H1 (cell line): ENCODE results near the gene CHST2. TPM values are rescaled to one million over a fixed set of nuclear protein-coding genes. Genes with fewer than 3 reads are reported as not detected.

Source experiments
- CTCF ChIA-PET: fragments of 300-600 bp; sonication (Branson Sonifier 250); formaldehyde crosslinking; loops from one replicate; lab custom pipeline; 2021; ENCODE audit not compliant: partially characterized antibody; lab: Charles Lee
- POLR2A ChIA-PET: fragments of 300-600 bp; sonication (Branson Sonifier 250); formaldehyde crosslinking; loops from one replicate; lab custom pipeline; 2021; ENCODE audit warnings: inconsistent platforms; ENCODE audit not compliant: partially characterized antibody; lab: Charles Lee
- DNase-seq, 2 experiments: peaks; one replicate each; pipeline versions ENCODE4 v3.0.0 to v3.0.0-alpha.2; 2010 to 2022; ENCODE audit warnings: low spot score in 2 of 2, low read depth in 1 of 2, mixed read lengths in 1 of 2
- FAIRE-seq: peaks from 2 replicates; lab custom pipeline; 2011; peaks lifted over from hg19 to GRCh38; lab: Jason Lieb, UNC
- H2AFZ ChIP-seq: 2 replicates; pipeline ENCODE4 v1.8.1; 2012; ENCODE audit warnings: low read length, inconsistent platforms
- H2AK5ac ChIP-seq: 2 replicates; pipeline ENCODE4 v1.6.1; 2013; ENCODE audit warnings: low read depth, low read length
- H2BK120ac ChIP-seq: replicated peaks from 2 replicates; pipeline ENCODE3; 2013; ENCODE audit warnings: low read depth, low read length, inconsistent platforms
- H2BK12ac ChIP-seq: 2 replicates; pipeline ENCODE4 v1.6.1; 2013; ENCODE audit warnings: low read depth, low read length
- H2BK15ac ChIP-seq: 2 replicates; pipeline ENCODE4 v1.6.1; 2013; ENCODE audit warnings: low read length
- H2BK20ac ChIP-seq: 2 replicates; pipeline ENCODE4 v1.6.1; 2013; ENCODE audit warnings: low read length
- H2BK5ac ChIP-seq: 2 replicates; pipeline ENCODE4 v1.6.1; 2013; ENCODE audit warnings: low read depth, low read length
- H3K14ac ChIP-seq: 2 replicates; pipeline ENCODE4 v1.6.1; 2013; ENCODE audit warnings: inconsistent platforms; ENCODE audit not compliant: insufficient read length
- H3K18ac ChIP-seq: 2 replicates; pipeline ENCODE4 v1.6.1; 2013; ENCODE audit warnings: low read length; ENCODE audit errors: extremely low read depth
- H3K23ac ChIP-seq: 2 replicates; pipeline ENCODE4 v1.6.1; 2013; ENCODE audit warnings: inconsistent platforms; ENCODE audit not compliant: insufficient read length
- H3K23me2 ChIP-seq: 2 replicates; pipeline ENCODE4 v1.6.1; 2013; ENCODE audit warnings: low read depth, low read length
- H3K27ac ChIP-seq: 2 replicates; pipeline ENCODE4 v1.6.1; 2011; ENCODE audit warnings: low read depth, low read length, inconsistent platforms
- H3K27me3 ChIP-seq, 4 experiments: replicated peaks in 1 of 4; 1 replicate in 1 of 4; 2 replicates in 3 of 4; pipeline versions ENCODE4 v1.6.1 to v1.8.1; 2011 to 2013; ENCODE audit warnings: low read length in 3 of 4, mild to moderate bottlenecking in 3 of 4, inconsistent platforms in 2 of 4, mixed read lengths in 2 of 4, moderate library complexity in 1 of 4; ENCODE audit not compliant: control insufficient read depth in 3 of 4, insufficient read depth in 3 of 4; ENCODE audit errors: extremely low read depth in 1 of 4
- H3K36me3 ChIP-seq, 4 experiments: 2 replicates each; pipeline versions ENCODE4 v1.6.1 to v1.8.1; 2011 to 2013; ENCODE audit warnings: mild to moderate bottlenecking in 4 of 4, low read length in 3 of 4, moderate library complexity in 2 of 4, control low read depth in 1 of 4, inconsistent platforms in 1 of 4; ENCODE audit not compliant: insufficient read depth in 4 of 4, control insufficient read depth in 2 of 4
- H3K4ac ChIP-seq: replicated peaks from 2 replicates; pipeline ENCODE3; 2013; ENCODE audit warnings: low read length, low read depth, mixed read lengths, inconsistent platforms; ENCODE audit not compliant: insufficient read length
- H3K4me1 ChIP-seq, 4 experiments: replicated peaks in 1 of 4; 1 replicate in 1 of 4; 2 replicates in 3 of 4; pipeline versions ENCODE4 v1.6.1 to v1.8.1; 2011 to 2013; ENCODE audit warnings: low read length in 3 of 4, inconsistent platforms in 2 of 4, mixed read lengths in 1 of 4; ENCODE audit not compliant: insufficient read depth in 4 of 4, control insufficient read depth in 3 of 4
- H3K4me2 ChIP-seq, 2 experiments: 2 replicates each; pipeline versions ENCODE4 v1.6.1 to v1.8.1; 2011 to 2013; ENCODE audit warnings: low read depth in 2 of 2, low read length in 2 of 2, control low read depth in 1 of 2, inconsistent platforms in 1 of 2, mild to moderate bottlenecking in 1 of 2; ENCODE audit not compliant: insufficient read depth in 1 of 2
- H3K4me3 ChIP-seq, 4 experiments: fragments of 200-600, 300-600 bp in 1 of 4; sonication (generic), shearing (Covaris generic), sonication (Bioruptor Twin) in 1 of 4; 2 replicates each; pipeline versions ENCODE4 v1.5.1 to v1.8.1; 2011 to 2016; ENCODE audit warnings: low read length in 4 of 4, low read depth in 3 of 4, control low read depth in 2 of 4, inconsistent platforms in 2 of 4, mild to moderate bottlenecking in 2 of 4, mixed read lengths in 1 of 4, moderate library complexity in 1 of 4; ENCODE audit not compliant: insufficient read depth in 2 of 4; ENCODE audit errors: extremely low read depth in 1 of 4
- H3K56ac ChIP-seq: replicated peaks from 2 replicates; pipeline ENCODE3; 2013; ENCODE audit warnings: low read depth, mild to moderate bottlenecking, mixed read lengths, low read length, inconsistent platforms; ENCODE audit not compliant: insufficient read length
- H3K79me1 ChIP-seq: 2 replicates; pipeline ENCODE4 v1.6.1; 2013; ENCODE audit warnings: low read depth, low read length, control low read depth
- H3K79me2 ChIP-seq, 2 experiments: 2 replicates each; pipeline versions ENCODE4 v1.6.1 to v1.8.1; 2012 to 2013; ENCODE audit warnings: low read length in 2 of 2, mild to moderate bottlenecking in 2 of 2, inconsistent platforms in 1 of 2; ENCODE audit not compliant: insufficient read depth in 2 of 2, control insufficient read depth in 1 of 2
- H3K9ac ChIP-seq, 4 experiments: replicated peaks in 1 of 4; 1 replicate in 1 of 4; 2 replicates in 3 of 4; pipeline versions ENCODE4 v1.6.1 to v1.8.1; 2011 to 2013; ENCODE audit warnings: low read depth in 3 of 4, low read length in 3 of 4, control low read depth in 2 of 4, mild to moderate bottlenecking in 2 of 4, moderate library complexity in 2 of 4, inconsistent platforms in 1 of 4; ENCODE audit errors: extremely low read depth in 1 of 4
- H3K9me3 ChIP-seq, 2 experiments: 2 replicates each; pipeline versions ENCODE4 v1.6.1 to v1.8.1; 2012 to 2013; ENCODE audit warnings: mild to moderate bottlenecking in 2 of 2, moderate library complexity in 2 of 2, control low read depth in 1 of 2, inconsistent platforms in 1 of 2, low read depth in 1 of 2, low read length in 1 of 2, mixed read lengths in 1 of 2; ENCODE audit not compliant: insufficient read depth in 2 of 2
- H4K20me1 ChIP-seq, 2 experiments: replicated peaks in 1 of 2; 2 replicates each; pipeline versions ENCODE3 to v1.8.1; 2011 to 2013; ENCODE audit warnings: inconsistent platforms in 2 of 2, low read length in 2 of 2, mild to moderate bottlenecking in 1 of 2; ENCODE audit not compliant: insufficient read depth in 2 of 2, control insufficient read depth in 1 of 2
- H4K5ac ChIP-seq: 2 replicates; pipeline ENCODE4 v1.6.1; 2013; ENCODE audit warnings: low read length, low read depth, mixed read lengths, inconsistent platforms; ENCODE audit not compliant: insufficient read length
- H4K8ac ChIP-seq: 2 replicates; pipeline ENCODE4 v1.8.0; 2013; ENCODE audit warnings: mild to moderate bottlenecking, moderate library complexity, low read length, inconsistent platforms; ENCODE audit not compliant: insufficient read depth; ENCODE audit errors: extremely low read depth
- H4K91ac ChIP-seq: replicated peaks from 2 replicates; pipeline ENCODE3; 2013; ENCODE audit warnings: low read length, mixed read lengths, inconsistent platforms; ENCODE audit not compliant: insufficient read length
- BACH1 ChIP-seq: IDR thresholded peaks from 2 replicates; pipeline ENCODE4 v1.6.1; 2012; ENCODE audit warnings: low read length, improper control_type of control experiment
- CHD2 ChIP-seq: IDR thresholded peaks from 2 replicates; pipeline ENCODE4 v1.6.1; 2012; ENCODE audit warnings: low read length, improper control_type of control experiment
- CREB1 ChIP-seq: IDR thresholded peaks from 2 replicates; pipeline ENCODE4 v1.6.1; 2012; ENCODE audit warnings: inconsistent platforms
- GABPA ChIP-seq: IDR thresholded peaks from 2 replicates; pipeline ENCODE4 v1.6.1; 2011; ENCODE audit warnings: mild to moderate bottlenecking, low read length, moderate library complexity, borderline replicate concordance; ENCODE audit not compliant: insufficient read depth
- JUND ChIP-seq: IDR thresholded peaks from 2 replicates; pipeline ENCODE4 v1.6.1; 2011; ENCODE audit warnings: mild to moderate bottlenecking, improper control_type of control experiment, low read length
- KDM5A ChIP-seq: fragments of 200-600 bp; IDR thresholded peaks from 2 replicates; pipeline ENCODE4 v1.7.1; 2012; ENCODE audit warnings: mild to moderate bottlenecking, low read length, inconsistent platforms, mixed read lengths
- NANOG ChIP-seq: IDR thresholded peaks from 2 replicates; pipeline ENCODE4 v1.6.1; 2011; ENCODE audit warnings: low read length, low read depth, mild to moderate bottlenecking, inconsistent platforms; ENCODE audit not compliant: insufficient read depth, poor library complexity, severe bottlenecking
- POLR2A ChIP-seq, 2 experiments: IDR thresholded peaks; 1 replicate in 1 of 2; 2 replicates in 1 of 2; pipeline ENCODE4 v1.6.1; 2011; ENCODE audit warnings: low read depth in 2 of 2, low read length in 2 of 2, mild to moderate bottlenecking in 2 of 2; ENCODE audit errors: control extremely low read depth in 1 of 2
- RAD21 ChIP-seq, 2 experiments: IDR thresholded peaks in 1 of 2; conservative IDR thresholded peaks in 1 of 2; 2 replicates each; pipeline ENCODE4 v1.6.1; 2011; ENCODE audit warnings: low read depth in 2 of 2, low read length in 2 of 2, improper control_type of control experiment in 1 of 2, inconsistent platforms in 1 of 2, mild to moderate bottlenecking in 1 of 2, moderate library complexity in 1 of 2
- RFX5 ChIP-seq: IDR thresholded peaks from 2 replicates; pipeline ENCODE4 v1.6.1; 2011; ENCODE audit warnings: low read depth, low read length, improper control_type of control experiment, borderline replicate concordance
- TAF1 ChIP-seq: IDR thresholded peaks from 2 replicates; pipeline ENCODE4 v1.6.1; 2011; ENCODE audit warnings: mild to moderate bottlenecking, low read depth, low read length
- TAF7 ChIP-seq: optimal IDR thresholded peaks from 2 replicates; pipeline ENCODE3; 2011; ENCODE audit warnings: low read depth, mild to moderate bottlenecking, inconsistent platforms, low read length, moderate library complexity, borderline replicate concordance
- TBP ChIP-seq: IDR thresholded peaks from 2 replicates; pipeline ENCODE4 v1.6.1; 2011; ENCODE audit warnings: low read depth, low read length, improper control_type of control experiment
- WGBS, 2 experiments: shearing (Covaris generic) in 1 of 2; methylation state at CpG; one replicate each; pipeline versions ENCODE4 v1.1.6 to v1.1.7; 2013 to 2015; ENCODE audit warnings: low lambda C conversion rate in 2 of 2, mixed read lengths in 2 of 2, inconsistent platforms in 1 of 2, low coverage in 1 of 2, missing lambda C conversion rate in 1 of 2; ENCODE audit not compliant: insufficient replicate concordance in 2 of 2, insufficient coverage in 1 of 2, insufficient read length in 1 of 2; ENCODE audit errors: extremely low coverage in 1 of 2, missing lambda C conversion rate in 1 of 2; 5-methylcytosine and 5-hydroxymethylcytosine counted together
- polyA plus RNA-seq, 7 experiments: library from polyadenylated mRNA; depleted of rRNA in 3 of 7; stranded (reverse) in 5 of 7; unstranded in 2 of 7; fragments of >200 nt in 5 of 7; fragments of 200-250 nt in 2 of 7; gene quantifications; 1 replicate in 5 of 7; 2 replicates in 1 of 7; 4 replicates in 1 of 7; pipeline versions ENCODE4 v1.2.1 to v1.2.3, GENCODE V29; 2011 to 2013; ENCODE audit warnings: missing spikeins in 2 of 7, mixed read lengths in 2 of 7
- total RNA-seq: library from RNA; stranded (reverse); fragmentation: NEBNext Ultra II Directional; extraction: Animal tissue kit (Norgen Biotek cat#: 25700); gene quantifications from 2 replicates; pipeline ENCODE4 v1.2.1, GENCODE V29; 2021
- TF ChIP-seq, protein P1 (sequence below): IDR thresholded peaks from 2 replicates; pipeline ENCODE4 v1.6.1; 2011; ENCODE audit warnings: low read length, improper control_type of control experiment

Gene CHST2
- total and polyA plus RNA-seq, 2 of the 8 experiments (the other 6 are each of a cell fraction or from before 2014, with no cell fraction given): 3.2 to 15.1 TPM

DNA sequence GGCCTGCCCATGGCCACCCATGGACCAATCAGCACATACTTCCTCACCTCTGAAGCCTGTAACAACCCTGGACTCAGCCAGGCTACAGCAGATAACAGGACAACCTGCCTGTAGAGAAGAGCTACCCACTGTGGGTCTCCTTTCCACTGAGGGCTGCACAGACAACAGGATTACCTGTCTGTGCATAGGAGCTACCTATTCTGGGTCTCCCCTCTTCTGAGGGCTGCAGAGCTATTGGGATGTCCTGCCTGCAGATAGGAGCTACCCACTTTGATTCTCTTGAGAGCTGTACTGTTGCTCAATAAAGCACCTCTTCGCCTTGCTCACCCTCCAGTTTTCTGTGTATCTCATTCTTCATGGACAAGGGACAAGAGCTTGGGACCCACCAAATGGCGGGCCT lies 23.8 kb upstream of the CHST2 start:
- Histone ChIP-seq H2AK5ac (no peak overlapping the region), H4K20me1 (no peaks in the 10 kb centered on the region), H4K91ac (no peak overlapping the region), H4K8ac (no peak overlapping the region), H2BK15ac (no peak overlapping the region), H3K79me2 (no peaks in the 10 kb centered on the region), H3K14ac (no peak overlapping the region), H2AFZ (no peak overlapping the region), H3K4me3 (no peak overlapping the region), H2BK20ac (no peak overlapping the region), H3K79me1 (no peaks in the 10 kb centered on the region), H4K5ac (no peak overlapping the region), H3K9me3 (peaks cover 0 to 7% of the 10 kb centered on the region in 2 experiments; a peak in 2 of 4 replicates), H3K23ac (no peak overlapping the region), H3K27ac (no peak overlapping the region), H3K4me2 (no peak overlapping the region), H2BK120ac (no peak overlapping the region), H3K27me3 (no peaks in the 10 kb centered on the region), H2BK5ac (no peak overlapping the region), H3K56ac (no peak overlapping the region), H3K9ac (no peak overlapping the region), H3K4me1 (no peaks in the 10 kb centered on the region), H2BK12ac (no peak overlapping the region), H3K18ac (no peak overlapping the region), H3K4ac (no peak overlapping the region), H3K23me2 (no peaks in the 10 kb centered on the region), H3K36me3 (no peaks in the 10 kb centered on the region)
- WGBS, 2 experiments: 90% methylated on average over 2 of the region's 2 CpGs; no CpG with 5 or more reads in 1 of the 2 experiments
- TF ChIP-seq BACH1 (no peak), RFX5 (no peak), CREB1 (no peak), TBP (no peak), POLR2A (IDR thresholded peaks at IDR 0.05; ENCODE audit: control extremely low read depth in 1 of 2, low read depth in 2 of 2, low read length in 2 of 2) (no peak), NANOG (no peak), TAF7 (no peak), JUND (no peak), GABPA (no peak), TAF1 (no peak), CHD2 (no peak), RAD21 (IDR thresholded peaks at IDR 0.05 in 1 of 2, conservative IDR thresholded peaks at IDR 0.05 in 1 of 2; ENCODE audit: low read depth in 2 of 2, low read length in 2 of 2) (no peak), KDM5A (no peak)
- TF ChIP-seq, protein P1, sequence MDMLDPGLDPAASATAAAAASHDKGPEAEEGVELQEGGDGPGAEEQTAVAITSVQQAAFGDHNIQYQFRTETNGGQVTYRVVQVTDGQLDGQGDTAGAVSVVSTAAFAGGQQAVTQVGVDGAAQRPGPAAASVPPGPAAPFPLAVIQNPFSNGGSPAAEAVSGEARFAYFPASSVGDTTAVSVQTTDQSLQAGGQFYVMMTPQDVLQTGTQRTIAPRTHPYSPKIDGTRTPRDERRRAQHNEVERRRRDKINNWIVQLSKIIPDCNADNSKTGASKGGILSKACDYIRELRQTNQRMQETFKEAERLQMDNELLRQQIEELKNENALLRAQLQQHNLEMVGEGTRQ: no peak
- FAIRE-seq (no peak), DNase-seq (no peak)
- ChIA-PET CTCF (interaction anchor here (0.9 to 1.4 kb wide), 2 partner anchors 24 to 122 kb away, joined by 3 read pairs; no protein-coding TSS in a partner anchor), POLR2A (no interaction called here)
